ENCODE results near the gene RBM8A.

DNA sequence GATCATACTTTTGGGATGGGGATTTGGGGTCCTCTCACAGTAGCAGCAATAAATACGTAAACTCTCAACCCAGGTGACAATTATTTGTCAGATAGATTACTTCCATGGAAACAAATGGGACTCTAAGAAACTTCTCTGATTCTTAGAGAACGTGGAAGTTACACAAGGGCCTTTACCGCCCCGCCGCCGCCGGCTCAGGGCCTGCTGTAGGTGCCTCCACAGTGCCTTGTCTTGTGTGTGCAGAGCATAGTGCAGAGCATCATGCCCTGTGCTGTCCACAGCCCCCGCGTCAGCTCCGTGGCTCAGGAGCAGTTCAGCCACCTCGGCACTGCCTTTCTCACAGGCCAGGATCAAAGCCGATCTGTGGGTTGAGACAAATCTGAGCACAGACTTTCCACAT is 52.6 kb downstream of the RBM8A start:
- TF ChIP-seq, protein P1, sequence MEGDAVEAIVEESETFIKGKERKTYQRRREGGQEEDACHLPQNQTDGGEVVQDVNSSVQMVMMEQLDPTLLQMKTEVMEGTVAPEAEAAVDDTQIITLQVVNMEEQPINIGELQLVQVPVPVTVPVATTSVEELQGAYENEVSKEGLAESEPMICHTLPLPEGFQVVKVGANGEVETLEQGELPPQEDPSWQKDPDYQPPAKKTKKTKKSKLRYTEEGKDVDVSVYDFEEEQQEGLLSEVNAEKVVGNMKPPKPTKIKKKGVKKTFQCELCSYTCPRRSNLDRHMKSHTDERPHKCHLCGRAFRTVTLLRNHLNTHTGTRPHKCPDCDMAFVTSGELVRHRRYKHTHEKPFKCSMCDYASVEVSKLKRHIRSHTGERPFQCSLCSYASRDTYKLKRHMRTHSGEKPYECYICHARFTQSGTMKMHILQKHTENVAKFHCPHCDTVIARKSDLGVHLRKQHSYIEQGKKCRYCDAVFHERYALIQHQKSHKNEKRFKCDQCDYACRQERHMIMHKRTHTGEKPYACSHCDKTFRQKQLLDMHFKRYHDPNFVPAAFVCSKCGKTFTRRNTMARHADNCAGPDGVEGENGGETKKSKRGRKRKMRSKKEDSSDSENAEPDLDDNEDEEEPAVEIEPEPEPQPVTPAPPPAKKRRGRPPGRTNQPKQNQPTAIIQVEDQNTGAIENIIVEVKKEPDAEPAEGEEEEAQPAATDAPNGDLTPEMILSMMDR (IDR thresholded peaks at IDR 0.05): no peak
- TF ChIP-seq, protein P2, sequence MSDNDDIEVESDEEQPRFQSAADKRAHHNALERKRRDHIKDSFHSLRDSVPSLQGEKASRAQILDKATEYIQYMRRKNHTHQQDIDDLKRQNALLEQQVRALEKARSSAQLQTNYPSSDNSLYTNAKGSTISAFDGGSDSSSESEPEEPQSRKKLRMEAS (IDR thresholded peaks at IDR 0.05): no peak
- TF ChIP-seq TP53 (CRISPR knock-in tag; IDR thresholded peaks at IDR 0.05) (no peak), RFX5 (IDR thresholded peaks at IDR 0.05) (no peak), KDM1A (IDR thresholded peaks at IDR 0.05; ENCODE audit: low read depth) (no peak), CHD2 (IDR thresholded peaks at IDR 0.05; ENCODE audit: low read length, partially characterized antibody) (no peak), CBX8 (IDR thresholded peaks at IDR 0.05) (no peak), POLR2A (IDR thresholded peaks at IDR 0.05; ENCODE audit: low read length) (no peak), ZSCAN20 (CRISPR knock-in tag; IDR thresholded peaks at IDR 0.05) (no peak), ZFP36 (IDR thresholded peaks at IDR 0.05; ENCODE audit: borderline replicate concordance, partially characterized antibody) (no peak), RAD21 (conservative IDR thresholded peaks at IDR 0.05 in 1 of 2, IDR thresholded peaks at IDR 0.05 in 1 of 2) (no peak)
- TF ChIP-seq, protein P3, sequence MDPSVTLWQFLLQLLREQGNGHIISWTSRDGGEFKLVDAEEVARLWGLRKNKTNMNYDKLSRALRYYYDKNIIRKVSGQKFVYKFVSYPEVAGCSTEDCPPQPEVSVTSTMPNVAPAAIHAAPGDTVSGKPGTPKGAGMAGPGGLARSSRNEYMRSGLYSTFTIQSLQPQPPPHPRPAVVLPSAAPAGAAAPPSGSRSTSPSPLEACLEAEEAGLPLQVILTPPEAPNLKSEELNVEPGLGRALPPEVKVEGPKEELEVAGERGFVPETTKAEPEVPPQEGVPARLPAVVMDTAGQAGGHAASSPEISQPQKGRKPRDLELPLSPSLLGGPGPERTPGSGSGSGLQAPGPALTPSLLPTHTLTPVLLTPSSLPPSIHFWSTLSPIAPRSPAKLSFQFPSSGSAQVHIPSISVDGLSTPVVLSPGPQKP (IDR thresholded peaks at IDR 0.05; ENCODE audit: low read depth, low read length): no peak

All from A549 (cell line).